Limb (tissue), 2 donors: Measurements from ENCODE around the gene CACNA2D3.

ENCODE experiments used
- DNase-seq, 2 donors: peaks; one replicate each; pipeline ENCODE4 v3.0.0-alpha.2; 2016; ENCODE audit errors: extremely low spot score in 2 of 2

CACNA2D3 gene

DNA sequence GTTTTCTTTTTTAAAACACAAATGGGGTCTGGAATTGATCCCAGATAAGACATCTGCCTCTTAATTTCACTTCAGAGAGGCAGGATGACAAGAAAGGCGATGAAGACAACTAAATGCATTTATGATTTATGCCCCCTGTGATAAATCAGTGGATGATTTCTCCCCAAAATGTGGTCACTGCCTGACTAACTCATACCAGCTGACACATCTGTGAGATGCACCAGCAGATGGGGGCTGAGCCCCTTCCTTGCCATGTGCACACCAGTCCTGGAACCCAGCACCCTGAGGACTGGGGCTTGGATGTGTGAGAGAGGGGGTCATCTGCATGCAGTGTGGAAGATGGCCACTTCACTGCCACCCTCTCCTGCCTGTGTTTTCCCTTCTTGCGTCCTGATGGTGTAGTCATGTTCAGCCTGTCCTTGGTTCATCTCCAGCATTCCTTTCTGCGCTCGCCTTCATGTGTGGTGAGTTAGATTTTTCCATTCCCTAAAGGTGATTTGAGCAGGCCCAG, 541.2 kb downstream of the CACNA2D3 start:
- peak; percentile 46 to 50 for DNase-seq

DNA sequence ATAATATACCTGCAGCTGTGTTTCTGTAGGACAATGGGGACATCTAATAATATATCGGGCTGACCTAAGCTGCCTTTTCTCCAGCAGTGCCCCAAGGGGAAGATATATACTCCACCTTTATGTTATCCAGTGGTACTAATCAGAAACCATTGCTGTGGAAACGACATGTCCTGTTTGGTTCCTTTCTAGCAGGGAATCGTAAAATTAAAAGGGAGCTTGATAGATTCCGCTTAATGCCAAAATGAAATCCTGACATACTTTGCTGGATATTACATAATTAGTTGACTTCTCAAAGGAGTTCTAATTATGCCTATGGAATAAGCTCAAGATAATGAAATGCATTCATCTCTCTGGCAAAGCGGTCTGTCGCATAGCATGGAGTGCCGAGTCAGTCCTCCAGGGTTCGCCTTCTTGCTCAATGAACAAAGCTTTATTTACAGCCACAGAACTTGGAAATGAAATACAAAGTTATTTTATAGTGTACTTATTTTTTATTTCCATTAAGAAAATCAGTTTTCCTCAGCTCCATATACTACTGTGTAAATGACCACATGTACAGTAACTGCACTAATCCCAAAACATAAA, 542.8 kb downstream of the CACNA2D3 start:
- DNase-seq = peak in 1 of 2 donors; percentile 28

DNA sequence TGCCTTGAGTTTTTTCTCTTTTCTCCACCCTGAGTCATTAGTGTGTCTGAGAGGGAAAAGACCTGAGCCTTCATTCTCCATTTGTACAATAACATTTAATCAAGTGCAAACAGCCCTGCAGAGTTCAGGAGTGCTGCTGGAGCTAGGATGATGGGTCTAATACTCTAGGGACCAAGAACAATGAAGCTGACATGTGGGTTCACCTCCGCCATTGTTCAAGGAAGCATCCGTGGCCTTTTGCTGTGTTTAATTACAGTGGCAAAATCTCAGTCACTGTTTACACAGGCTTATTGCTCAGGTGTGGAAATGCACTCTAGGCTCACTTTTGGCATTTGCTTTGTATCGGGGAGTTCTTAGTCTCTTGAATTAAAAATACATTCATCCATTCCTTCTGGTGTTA, 545.9 kb downstream of the CACNA2D3 start:
- DNase-seq = no peak

- DNase-seq = no peak
These were observed 548.0 kb downstream of the CACNA2D3 start for GRCh38 chr3:54670201-54671000.

DNA sequence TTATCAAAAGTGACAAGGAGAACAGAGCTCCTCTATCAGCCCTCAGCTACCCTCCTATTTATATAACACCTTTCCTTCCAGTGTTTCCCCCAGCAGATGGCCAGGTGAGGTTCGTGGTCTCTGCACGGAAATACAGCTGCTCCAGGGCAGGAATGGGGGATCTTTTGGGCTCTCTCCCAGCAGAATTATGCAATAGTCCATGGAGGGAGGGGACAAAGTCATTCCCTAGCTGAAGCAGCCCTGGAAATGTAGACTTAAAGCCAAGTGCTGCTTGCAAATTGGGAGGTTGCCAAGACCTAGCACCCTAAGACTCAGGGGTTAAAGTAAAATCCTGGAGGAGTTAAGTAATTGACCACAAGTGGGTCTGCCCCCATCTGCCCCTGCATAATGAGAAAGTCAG, 549.2 kb downstream of the CACNA2D3 start:
- DNase-seq = no peak

DNA sequence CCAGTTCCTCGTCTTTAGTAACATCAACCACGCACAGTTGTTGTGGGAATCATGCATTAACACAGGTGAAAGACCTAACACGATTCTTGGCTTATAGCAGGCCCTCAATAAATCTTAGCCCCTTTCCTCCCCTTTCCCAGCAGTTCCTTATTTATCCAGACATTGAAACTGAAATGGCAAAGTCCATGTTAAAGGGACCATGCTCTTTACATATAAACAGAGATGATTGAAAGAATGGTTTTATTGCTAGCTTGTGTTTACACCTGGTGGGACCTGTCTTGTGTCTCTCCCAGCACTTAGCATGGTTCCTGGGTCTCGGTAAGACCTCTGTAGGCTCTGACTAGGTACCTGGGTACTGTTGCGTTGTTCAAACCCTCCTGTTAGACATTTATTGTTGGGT, 553.7 kb downstream of the CACNA2D3 start:
- DNase-seq = no peak

GRCh38 chr3:54681706-54682105, 559.4 kb downstream of the CACNA2D3 start:
- no peak for DNase-seq

DNA sequence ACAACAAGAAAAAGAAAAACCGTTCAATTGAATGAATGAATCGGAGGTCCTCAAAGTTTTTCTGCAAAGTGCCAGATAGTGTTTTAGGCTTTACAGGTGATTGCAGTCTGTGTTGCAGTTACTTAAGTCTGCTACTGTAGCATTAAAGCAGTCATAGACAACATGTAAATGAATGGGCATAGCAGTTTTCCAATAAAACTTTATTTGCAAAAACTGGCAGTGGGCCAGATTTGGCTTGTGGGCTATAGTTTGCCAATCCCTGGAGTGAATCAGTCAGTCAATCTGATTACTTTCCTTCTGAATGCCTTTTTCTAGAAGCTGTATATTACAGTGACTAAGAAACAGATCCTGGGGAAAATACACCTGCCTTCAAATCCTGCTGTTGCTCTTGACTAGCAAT, 562.9 kb downstream of the CACNA2D3 start:
- no peak for DNase-seq

- DNase-seq = peak; percentile 51 to 56
These were observed 569.0 kb downstream of the CACNA2D3 start for GRCh38 chr3:54691289-54691771.

GRCh38 chr3:54696313-54696712, 574.0 kb downstream of the CACNA2D3 start:
- DNase-seq = no peak

DNA sequence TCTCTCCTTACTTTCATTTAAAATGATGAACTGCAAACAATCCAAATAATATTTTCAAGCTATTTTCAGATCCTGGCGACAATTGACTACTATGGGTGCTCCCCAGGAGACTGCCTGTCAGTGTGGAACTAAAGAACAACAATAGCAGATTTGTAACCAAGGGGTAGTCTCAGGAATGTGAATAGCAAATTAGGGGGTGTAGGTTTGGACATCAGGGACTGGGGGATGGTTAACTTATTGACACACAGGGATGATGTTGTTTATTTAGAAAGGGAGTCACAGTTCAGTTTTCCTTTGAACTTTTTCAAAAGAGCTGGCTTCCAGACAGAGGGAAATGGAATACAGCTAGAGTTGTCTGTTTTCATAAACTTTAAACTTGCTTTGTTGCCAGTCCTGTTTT, 575.7 kb downstream of the CACNA2D3 start:
- no peak for DNase-seq

GRCh38 chr3:54703923-54704322, 581.6 kb downstream of the CACNA2D3 start:
- peak in 1 of 2 donors; percentile 43 for DNase-seq

DNA sequence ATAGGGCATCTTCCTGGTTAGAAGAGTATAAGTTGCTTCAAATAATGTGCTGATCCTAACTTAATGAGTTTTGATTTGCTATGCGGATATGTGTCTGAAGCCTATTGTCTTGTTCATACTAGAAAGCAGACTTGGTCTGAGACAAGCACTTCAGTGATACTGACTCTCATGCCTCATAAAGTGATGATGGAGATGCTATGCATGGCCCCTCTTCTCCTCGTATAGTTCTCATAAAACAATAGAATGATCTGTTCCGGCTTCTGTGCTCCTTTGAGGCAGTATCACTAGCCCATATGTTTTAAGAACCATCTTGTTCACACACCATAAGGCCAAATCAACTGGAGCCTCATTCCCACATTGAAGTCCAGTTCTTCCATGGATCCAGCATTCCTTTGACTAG, 583.4 kb downstream of the CACNA2D3 start:
- DNase-seq = no peak

DNA sequence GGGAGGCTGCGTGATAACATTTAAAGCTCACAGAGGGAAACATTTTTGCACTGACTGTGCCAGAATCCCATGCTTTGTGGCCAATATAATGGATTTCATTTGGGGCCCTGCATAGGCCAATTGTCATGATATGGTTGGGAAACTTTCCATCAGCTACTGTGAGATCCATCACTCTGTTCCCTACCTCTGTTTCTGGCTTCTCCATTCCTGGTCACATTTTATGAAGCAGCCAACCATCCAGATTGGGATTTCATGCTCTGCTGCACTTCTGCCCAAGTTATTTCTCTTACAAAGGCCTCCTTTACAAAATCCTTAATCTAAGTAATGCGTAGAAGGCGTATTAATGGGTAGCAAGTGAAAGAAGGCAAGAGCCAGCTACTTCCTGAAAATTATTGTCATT, 584.4 kb downstream of the CACNA2D3 start:
- DNase-seq = peak in 1 of 2 donors; percentile 29

- no peak for DNase-seq
These were observed 587.4 kb downstream of the CACNA2D3 start for GRCh38 chr3:54709785-54710184.

- DNase-seq = no peak
These were observed 588.6 kb downstream of the CACNA2D3 start for GRCh38 chr3:54710954-54711353.

DNA sequence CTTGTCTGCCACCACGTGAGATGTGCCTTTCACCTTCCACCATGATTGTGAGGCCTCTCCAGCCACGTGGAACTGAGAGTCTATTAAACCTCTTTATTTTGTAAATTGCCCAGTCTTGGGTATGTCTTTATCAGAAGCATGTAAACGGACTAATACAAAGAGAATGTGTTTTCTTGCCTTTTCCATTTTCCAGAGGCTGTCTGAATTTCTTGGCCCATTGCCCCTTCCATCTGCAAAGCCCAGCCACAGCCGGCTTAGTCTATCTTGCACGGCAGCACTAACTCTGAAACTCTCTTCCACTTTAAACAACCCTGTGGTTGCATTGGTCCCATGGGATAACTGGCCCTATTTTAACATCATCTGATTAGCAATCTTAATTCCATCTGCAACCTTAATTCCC, 590.2 kb downstream of the CACNA2D3 start:
- DNase-seq = no peak

DNA sequence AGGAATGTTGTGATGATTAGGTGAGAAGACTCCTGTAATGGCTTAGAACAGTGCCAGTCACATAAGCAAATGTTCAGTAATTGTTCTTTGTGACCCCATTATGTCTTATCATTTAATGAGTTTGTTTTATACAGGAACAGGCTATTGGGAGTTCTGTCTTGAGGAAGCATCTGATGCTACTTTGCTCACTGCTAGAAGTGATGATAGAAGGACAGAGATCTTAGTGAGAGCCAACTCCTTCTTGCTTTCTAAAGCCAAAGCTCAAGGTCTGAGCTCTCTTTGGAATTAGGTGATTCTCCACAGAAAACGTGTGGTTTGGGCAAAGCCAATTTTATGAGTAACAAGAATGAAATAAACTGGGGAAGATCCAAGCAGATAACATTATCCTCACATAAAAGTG, 590.7 kb downstream of the CACNA2D3 start:
- no peak for DNase-seq

DNA sequence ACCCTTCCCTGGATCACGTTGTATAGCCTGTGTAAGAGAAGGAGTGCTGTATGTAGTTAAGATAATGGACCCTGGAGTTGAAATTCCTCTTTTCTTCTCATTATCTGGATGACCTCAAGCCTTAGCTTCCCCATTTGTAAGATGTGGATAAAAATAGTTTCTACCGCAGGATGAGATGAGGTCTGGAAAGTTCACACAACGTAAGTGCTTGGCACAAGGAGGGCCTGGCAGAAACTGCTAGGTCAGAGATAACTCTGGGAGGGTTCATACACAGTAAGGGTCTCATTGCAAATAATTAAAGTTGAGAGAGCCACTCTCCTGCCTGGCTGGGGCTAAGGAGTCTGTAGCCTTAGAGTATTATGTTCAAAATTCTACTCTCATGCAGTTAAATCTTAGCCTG, 591.1 kb downstream of the CACNA2D3 start:
- DNase-seq = no peak

DNA sequence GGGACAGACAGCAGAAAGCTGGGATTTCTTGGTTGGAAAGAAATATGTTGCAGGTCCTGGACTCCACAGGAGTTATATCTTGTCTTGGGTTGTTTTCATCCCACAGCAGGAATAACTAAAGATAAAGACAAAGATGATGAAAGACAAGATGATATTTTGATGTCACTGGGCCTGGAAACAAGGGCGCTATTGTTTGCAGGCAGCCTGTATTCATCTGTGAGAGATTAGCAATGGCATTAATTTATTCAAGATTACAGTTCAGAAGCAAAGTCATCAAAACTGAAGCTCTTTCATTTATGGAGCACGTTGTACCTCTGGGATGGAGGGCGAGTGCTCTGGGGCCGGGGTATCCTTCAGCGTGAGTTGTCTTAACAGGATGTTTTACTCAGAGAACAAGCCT, 591.7 kb downstream of the CACNA2D3 start:
- DNase-seq = no peak

DNA sequence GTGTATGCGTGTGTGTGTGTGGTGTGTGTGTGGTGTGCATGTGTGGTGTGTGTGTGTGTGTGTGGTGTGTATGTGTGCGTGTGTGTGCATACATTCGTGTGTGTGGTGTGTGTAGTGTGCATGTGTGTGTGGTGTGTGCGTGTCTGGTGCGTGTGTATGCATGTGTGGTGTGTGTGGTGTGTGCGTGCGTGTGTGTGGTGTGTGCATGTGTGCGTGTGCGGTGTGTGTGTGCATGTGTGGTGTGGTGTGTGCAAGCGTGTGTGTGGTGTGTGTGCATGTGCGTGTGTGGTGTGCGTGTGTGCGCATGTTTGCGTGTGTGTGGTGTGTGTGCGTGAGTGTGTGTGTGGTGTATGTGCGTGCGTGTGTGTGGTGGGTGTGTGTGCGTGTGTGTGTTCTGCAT, 595.2 kb downstream of the CACNA2D3 start:
- no peak for DNase-seq

DNA sequence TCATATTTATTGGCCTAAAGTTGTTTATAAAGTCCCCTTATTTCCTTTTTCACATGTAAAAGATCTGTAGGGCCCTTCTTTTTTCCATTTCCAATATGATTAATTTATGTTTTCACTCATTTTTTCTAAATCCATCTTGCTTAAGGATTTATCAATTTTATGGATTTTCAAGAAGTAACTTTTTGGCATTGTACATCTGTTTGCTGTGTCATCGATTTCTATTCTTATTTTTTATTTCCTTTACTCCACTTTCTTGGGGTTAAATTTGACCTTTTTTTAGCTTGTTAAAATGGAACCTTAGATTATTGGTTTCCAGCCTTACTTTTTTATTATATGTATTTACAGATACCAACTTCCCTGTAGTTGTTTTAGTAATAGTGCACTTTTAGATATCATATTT, 597.6 kb downstream of the CACNA2D3 start:
- no peak for DNase-seq

- no peak for DNase-seq
These were observed 598.3 kb downstream of the CACNA2D3 start for GRCh38 chr3:54720604-54721003.
